ENCODE data around the gene B9D1.

Gene B9D1

DNA sequence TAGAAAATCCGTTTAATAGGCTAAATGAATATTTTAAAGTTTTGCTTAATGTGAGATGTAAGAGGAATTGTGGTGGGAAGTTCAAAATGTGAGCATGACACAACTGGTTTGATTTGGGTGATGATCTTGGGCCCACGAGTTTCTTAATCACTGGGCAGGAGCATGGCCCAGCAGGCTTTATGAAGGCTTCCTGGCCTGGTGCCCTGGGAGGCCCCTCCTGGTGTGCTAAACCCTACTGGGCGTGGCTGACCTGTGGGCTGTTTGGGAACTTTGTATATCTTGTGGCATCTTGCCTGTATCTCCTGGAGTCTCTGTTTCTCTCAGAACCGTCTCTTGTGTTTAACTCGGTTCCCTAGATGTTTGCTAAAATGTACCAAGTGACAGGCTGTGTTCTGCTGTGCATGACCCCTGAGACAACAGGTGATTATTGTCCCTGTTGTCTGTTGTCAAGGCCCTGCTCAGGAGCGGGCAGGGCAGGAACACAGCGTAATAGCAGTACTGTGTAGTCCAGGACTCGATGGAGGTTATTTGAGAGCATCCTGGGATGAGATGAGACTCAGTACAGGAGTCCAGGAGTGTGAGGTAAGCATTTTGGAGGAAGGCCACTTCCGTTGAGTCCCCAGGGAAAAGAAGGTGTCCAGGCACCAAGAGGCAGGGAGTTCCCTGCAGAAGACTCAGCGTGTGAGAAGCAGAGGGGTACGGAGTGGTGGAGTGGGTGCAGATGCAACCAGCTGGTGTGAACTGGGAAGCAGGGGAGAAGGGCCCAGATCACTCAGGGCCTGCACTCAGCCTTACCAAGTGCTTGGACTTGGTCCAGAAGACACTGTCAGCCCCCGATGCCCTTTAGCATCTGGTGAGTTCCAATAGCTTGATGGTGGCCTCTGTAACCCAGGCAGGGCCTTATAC lies 48.5 kb downstream of the B9D1 start:
- DNase-seq = no peak

DNA sequence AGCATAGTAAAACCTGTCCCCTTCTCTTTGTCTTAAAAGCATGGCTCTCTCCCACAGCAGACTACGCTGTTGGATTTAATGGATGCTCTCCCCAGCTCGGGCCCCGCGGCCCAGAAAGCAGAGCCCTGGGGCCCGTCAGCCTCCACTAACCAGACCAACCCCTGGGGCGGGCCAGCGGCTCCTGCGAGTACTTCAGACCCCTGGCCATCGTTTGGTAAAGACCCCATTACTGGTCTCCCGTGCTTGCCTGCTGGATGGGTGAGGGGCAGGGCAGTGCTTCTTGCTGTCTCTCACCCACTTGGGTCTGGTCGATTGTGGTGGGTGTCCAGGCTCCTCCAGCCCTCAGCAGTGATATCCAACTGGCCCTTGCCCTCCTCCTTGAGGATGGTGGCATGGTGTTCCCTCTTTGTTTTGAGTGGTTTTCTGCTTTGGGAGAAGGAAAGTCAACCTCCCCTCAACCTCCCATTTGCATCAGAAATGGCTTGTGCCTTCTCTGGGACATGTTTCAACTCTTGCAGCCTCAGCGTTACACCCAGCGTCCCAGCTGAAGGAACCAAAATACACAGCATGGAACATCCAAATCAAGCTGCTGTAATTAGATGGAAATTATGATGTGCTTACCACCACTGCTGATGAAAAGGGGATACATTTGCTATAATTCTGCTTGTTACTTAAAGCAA lies 49.3 kb downstream of the B9D1 start:
- no peak for DNase-seq

DNA sequence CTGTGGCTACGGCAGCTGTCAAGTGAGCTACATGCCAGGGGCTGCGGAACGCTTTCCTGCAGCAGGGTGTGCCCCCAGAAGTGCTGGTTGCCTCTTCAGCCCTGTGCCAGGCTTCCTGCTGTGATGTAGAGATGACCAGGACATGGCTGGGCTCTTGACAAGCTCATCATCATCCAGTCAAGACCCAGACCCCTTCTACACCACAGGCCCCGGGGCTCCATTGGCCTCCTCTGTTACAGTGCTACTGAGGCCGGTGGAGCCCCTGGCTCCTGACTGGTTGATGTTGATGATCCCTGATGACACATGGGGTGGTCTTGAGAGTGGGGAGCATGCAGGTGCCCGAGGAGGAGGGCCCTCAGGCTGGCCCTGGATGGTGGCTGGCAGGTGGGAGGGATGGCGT lies 50.1 kb downstream of the B9D1 start:
- DNase-seq = no peak

DNA sequence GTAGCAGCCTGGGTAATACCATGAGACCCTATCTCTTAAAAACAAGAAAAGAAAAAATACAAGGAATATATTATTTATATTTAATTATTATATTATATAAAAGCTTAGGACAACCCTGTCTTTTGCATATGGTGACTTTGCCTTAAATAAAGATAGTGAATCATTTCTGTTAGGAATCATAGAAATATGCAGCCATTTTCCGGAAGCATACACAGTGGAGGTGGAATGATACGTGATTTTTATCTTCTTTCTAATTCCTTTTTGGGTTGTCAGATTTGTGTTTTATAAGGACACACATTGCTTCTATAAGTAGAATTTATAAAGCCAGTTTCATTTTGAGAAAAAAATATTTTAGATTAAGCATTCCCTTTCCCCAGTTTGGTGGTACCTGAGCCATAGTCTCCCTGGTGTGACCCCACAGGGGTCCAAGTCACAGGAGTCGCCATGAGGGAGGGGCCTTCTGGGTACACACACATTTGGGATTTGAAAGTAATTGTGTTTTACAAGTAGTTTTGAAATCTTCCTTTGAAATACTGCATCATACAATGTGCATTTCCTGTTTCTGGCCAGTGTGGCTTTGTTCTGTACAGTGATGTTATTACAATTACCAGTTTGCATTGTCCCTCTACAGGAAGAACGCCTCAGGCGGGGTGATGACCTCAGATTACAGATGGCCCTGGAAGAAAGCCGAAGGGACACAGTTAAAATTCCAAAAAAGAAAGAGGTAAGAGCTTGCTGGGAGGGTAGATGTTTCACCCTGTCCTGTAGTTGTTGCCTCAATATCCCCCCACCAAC lies 50.9 kb downstream of the B9D1 start:
- no peak for DNase-seq

DNA sequence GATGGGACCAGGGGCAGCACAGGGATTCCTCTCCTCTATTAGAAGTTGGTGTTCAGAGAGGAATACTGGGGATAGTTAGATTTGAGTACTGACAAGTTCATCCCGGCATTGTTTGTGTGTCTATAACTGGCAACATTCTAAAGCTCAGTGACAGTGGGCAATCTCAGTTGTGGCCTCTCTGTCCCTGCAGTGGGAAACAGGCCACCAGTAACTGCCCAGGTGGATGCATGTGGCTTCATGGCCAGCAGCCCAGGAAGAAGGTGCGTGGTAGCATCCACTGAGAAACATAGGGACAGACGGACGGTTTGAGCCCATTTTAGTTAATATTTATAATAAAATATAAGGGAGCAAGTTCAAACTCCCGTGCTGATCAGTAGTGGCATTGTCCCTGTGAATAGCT lies 51.5 kb downstream of the B9D1 start:
- no peak for DNase-seq

DNA sequence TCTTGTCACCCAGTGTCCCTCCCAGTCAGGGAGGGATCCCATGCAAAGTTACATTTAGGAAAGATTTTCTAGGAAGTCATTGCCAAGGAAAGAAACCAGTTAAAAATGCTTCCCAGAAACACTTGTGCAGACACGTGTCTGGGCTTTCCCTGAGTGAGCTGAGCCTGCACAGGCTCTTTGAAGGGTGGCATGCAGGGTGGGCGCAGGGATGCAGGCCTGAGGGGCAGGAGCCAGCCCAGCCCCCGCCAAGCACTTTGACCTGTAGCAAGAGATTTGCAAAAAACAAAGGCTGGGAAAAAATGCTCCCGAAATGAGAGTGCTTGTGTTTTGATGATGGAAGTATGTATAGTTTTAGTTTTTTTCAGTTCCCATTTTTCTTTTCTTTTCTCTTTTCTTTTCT lies 52.4 kb downstream of the B9D1 start:
- DNase-seq = no peak

DNA sequence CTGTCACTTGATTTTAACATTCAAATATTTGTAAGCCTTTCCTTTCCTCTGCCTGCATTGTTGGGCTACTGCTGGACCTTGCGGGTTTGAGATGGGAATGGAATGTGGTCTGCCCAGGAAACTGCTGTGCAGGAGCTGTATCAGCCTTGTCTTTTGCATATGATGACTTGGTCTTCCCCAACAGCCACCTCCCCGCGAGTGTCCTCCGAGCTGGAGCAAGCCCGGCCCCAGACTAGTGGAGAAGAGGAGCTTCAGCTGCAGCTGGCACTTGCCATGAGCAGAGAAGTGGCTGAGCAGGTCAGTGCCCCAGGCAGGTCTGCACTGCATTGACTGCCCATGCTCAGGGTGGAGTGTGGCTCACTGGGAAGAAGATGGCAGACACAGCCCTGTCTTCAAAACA lies 52.8 kb downstream of the B9D1 start:
- no peak for DNase-seq

DNA sequence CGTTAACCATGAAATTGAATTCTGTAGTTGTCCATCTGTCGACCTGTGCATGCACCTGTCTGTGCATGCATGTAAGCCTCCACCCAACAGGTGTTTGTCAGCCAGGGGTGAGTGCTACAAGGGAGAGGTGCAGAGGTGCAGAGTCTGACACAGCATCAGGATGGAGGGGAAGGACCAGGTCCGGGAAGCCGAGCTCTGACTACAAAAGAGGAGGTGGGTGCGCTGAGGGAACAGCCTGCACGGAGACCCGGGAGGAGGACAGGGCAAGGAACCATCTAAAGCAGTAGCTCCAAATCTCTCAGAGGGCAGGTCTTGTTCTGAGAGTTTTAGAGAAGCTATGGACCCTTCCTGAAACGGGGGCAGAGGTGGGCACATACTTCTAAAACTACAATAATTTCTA lies 54.1 kb downstream of the B9D1 start:
- no peak for DNase-seq

DNA sequence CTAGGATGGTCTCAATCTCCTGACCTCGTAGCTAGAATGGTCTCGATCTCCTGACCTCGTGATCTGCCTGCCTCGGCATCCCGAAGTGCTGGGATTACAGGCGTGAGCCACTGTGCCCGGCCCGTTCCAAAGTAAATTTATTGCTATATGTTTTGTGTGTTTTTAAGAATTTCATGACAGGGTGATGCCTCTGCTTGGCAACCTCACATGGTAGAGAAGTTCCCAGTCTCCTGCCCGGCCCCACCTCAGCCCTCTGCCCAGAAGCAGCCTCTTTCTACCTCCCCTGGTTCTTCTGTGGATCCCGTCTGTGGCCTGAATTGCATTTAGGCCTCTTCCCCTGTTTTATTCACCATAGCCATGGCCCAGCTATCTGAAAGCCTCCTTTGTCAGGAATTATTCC lies 55.0 kb downstream of the B9D1 start:
- DNase-seq = no peak

DNA sequence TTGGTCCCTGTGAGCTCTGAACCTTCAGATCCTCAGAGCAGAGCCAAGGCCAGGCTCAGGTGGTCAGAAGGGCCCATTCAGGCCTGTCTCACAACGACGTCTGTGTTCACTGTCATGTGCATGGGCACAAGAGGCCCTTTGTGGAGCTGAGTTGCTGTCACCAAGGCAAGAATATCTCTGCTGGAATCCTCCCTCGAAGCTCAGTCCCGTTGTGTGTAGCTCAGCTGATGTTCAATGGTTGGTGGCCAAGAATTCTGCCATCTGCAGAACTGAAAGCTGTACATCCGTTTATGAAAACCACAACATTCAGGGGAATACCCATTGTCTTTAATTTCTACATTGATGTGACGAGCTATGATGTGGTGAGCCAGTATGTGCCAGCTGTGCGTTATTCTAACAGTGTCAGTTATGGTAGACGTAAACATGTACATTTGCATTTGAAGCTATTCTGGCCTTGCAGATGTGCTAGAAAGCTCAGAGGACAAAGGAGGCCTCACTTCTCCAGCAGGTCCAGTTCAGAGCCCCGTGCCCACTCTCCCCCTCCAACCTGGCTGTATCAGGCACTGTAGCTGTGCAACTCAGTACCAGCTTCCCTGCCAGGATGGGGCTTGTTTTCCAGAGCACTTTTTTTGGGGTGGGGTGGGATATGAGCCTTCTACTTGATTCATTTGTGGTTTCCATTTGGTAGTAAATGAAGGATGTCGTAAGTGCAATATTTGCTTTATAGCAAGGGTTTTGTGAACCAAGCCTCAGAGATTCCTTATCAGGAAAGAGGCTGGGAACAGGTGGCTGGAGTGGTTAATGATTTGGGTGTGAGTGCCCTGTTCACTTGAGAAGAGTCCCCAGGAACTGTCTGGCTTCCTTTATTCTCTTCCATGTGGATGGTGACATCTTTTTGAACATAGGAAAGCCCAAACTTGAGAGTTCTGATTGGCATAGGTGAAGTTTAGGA lies 56.1 kb downstream of the B9D1 start:
- DNase-seq = no peak

DNA sequence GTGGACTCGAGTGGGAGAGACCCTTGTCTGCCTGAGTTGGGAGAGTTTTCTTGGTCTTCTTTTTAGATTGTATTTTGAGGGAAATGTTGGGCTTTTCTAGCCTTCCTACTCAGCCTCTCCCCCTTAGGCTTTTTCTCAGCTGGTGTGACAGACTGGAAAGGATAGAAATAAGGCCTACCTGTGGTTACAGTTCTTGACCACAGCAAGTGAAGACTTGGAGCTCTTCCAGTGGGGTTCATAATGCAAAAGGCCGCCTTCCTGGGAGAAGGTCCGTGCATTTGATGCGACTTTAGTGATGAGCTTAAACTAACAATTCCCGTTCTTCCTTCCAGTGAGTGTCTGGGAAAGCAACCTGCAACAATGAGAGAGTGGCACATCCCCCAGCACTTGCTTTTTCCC lies 56.8 kb downstream of the B9D1 start:
- no peak for DNase-seq

DNA sequence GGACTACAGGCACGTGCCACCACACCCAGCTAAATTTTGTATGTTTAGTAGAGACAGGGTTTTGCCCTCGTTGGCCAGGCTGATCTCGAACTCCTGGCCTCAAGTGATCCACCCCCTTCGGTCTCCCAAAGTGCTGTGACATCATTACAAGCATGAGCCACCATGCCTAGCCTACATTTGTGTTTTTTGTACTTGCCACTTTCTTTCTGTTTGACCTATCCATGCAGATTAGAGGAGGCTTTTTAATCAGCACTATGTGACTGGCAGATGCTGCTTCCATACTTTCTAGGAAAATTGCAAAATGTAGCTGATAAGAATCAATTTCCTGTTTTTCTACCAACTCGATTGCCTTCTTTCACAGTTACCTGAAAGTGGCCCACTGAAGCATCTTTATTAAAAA lies 57.3 kb downstream of the B9D1 start:
- no peak for DNase-seq

DNA sequence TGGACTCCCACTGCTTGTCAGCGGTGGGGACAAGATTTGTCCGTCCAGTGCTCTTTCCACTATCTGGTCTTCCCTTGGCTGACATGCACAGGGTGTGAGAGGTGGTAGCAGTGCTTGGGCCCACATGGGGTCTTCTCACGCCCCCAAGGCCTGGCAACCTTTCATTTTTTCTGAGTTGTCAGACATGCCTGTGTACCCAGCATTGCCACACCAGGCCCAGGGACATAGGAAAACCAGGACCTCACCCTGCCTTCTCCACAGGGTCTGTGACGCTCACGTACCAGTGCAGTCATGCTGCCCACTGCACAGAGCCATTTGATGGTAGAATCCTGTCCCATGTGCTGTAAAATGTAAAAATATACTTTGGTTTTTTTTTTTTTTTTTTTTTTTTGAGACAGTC lies 57.8 kb downstream of the B9D1 start:
- no peak for DNase-seq

DNA sequence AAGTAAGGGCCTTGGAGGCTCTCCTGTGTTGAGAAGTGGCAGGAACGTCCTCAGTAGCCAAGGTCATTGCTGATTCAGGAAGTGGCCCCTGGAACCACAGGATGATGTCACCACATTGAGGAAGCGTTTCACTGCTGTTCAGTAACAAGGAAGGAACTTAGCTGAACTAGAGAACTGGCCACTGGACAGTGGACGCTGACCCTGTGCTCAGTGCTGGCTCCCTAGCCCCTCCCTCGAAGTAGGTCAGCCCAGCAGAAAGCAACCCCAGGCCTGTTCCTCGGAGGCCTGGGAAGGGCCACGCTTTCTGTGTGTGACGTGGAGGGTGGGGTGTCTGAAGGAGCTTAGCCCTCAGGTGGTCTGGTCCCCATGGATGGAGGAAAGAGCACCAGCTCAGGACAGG lies 58.3 kb downstream of the B9D1 start:
- no peak for DNase-seq

DNA sequence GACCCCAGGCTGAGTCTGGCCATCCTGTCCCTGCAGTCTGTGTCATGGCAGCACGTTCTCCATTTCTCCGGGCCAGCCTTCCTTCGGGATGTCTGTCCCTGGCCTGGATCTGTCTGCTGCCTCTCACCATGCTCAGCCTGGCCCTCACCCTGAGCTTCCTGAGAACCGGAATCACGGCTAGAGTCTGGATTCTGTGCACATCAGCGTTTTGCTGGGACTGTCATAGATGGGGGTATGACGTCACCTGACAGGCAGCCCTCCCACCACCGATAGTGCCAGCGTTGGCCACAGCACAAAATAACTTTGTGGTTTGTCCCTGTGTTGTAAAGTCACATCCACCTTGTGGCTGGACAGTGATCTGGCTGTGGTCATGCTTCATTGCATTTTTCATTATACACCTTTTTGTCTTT lies 59.2 kb downstream of the B9D1 start:
- no peak for DNase-seq

DNA sequence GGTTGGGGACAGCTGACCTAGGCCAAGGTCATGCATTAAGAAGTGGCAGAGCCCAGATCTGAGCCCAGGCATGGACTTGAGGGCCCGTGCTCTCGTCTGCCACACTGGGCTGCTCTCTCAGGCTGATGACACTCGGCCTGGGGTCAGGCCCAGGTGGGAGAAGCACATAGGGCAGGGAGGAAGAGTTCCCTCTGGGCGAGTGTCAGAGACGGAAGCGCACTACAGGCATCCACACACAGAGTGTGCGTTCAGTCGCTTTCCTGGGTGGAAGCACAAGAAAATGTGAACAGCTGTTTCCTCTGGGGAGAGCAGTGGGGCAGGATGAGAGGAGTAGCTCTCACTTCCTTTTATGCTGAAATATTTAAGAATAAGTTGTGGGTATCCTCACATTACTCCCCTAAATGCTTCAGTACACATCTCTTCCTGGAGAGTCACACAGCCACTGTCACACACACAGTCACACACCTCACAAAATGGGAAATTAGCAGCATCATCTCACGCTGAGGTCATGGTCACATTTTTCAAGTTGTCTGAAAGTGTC lies 59.7 kb downstream of the B9D1 start:
- no peak for DNase-seq

DNA sequence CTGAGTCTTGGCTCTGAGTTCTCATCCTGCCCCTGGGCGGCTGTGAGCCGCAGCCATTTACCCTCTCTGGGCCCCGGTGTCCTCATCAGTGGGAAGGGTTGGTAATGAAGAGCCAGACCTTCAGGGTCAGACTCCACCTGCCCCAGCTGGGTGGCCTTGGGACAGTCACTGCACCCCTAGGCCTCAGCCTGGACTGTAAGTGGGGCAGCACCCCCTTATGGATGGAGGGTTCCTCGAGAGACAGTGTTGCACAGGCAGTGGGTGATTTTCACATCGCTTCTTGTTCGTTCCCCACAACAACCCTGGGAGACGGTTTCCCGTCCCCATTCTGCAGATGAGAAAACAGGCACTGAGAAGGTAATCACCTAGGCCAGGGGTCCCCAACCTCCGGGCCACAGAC lies 60.5 kb downstream of the B9D1 start:
- DNase-seq = no peak

DNA sequence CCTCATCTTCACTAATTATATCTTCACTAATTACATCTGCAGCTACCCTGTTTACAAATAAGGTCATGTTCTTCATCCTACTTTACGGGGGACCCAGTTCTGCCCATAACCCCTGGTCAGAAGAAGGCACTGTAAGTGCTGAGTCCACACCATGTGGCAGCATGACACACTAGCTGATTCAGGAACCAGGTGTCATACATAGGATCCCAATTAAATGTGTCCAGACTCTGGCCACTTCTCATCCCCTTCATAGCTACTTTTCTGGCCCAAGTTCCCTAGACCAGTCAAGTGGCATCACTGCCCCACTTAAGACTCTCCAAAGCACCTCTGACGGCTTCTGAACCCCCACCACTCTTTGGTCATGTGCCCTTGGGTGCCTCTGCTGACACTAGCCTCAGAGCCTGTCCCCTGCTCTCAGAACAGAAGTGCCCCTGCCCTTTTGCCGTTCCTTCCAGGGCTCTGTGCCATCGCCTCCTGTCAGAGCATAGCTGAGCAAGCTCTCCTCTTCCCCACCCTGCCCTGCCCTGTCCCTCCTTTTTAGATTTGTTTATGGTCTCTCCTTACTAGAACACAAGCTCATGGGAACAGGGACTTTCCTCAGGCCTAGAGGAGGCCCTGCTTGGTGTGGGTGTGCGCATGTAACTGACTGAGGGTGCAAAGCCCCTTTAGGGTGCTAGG lies 61.1 kb downstream of the B9D1 start:
- DNase-seq = no peak

DNA sequence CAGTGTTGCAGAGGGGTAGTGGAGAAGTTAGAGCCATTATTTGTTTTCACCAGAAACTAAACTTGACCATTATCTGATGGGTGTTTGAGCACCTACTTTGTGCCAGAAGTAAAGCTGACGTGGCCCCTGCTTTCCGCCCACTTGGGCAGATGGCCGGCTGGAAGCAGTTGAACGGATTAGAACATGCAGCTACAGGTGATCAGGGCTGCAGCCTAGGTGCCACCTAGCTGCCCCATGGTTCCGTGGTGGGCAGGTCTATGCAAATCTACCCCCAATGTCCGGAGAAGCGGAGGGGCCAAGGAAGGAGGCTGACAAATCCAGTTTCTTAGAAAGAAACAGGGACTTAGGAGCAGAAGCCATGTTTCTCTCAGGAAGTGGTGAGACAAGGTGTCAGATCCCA lies 62.7 kb downstream of the B9D1 start:
- DNase-seq = no peak

DNA sequence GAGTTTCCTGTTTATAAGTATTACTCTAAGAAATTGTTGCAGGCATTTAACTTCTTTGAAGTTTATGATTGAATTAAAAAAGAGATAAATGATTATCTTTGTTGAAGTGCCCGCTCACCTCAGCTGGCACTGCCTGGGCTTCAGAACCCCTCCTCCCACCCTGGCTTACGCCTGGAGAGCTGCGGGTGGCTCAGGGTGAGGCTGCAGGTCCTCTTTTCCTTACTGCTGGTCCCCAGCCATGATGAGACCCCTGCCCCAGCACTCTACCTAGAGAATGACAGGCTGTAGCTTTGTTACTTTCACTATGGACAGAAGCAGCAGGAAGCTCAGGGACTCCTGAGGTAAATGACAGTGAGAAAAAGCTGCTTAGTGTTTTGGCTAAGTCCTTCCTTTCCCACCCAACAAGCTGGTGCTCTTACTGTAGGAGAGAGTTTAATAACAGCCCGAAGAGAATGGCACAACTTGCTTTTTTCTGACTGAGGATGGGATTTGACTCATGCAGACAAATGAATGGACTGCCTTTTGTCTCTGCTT lies 63.2 kb downstream of the B9D1 start:
- DNase-seq = no peak

DNA sequence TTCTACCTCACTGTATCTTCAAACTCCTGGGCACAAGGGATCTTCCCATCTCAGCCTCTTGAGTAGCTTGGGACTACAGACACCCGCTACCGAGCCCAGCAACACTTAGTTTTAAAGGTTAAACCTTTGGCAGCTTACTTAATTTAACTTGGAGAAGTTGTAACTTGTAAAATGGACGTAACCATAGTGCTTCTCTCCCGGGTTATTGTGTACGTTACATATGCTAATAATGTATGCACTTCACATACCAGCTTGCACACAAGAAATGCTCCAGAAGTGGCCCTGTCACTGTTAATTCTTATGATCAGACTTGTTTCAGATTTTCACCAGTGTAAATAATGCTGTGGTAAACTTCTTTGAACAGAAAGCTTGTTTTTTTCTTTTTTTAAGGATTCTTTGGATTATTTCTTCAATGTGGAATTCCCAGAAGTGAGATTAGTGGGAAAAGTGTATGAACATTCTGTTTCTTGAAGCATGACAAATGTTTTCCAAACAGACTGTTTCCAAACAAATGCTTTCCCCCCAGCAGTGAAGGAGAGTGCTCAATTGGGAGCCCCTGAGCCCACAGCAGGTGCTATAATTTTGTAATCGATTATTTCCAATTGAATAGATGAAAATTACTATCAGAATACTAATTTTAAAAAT lies 63.8 kb downstream of the B9D1 start:
- no peak for DNase-seq

All from activated T-cell treated with anti-CD3 and anti-CD28 coated beads for 4 hours (primary cell).